Effector memory CD4-positive, alpha-beta T cell (primary cell): Measurements from ENCODE around the gene ZNF200.
"Not testable (repeated sequence)": the region's sequence is repeated elsewhere in the genome, so short reads cannot be mapped to it uniquely, and the experiment has no call there.

Experiments
- DNase-seq, 3 donors: peaks; one replicate each; pipeline ENCODE4 v3.0.0-alpha.2; 2020
- H3K27ac ChIP-seq: 2 replicates; pipeline ENCODE4 v1.7.0; 2013; ENCODE audit warnings: mild to moderate bottlenecking, low read length, moderate library complexity; ENCODE audit not compliant: insufficient read depth, poor library complexity, severe bottlenecking
- H3K27me3 ChIP-seq: replicated peaks from 2 replicates; pipeline ENCODE4 v1.7.0; 2013; ENCODE audit warnings: mild to moderate bottlenecking, low read length; ENCODE audit not compliant: insufficient read depth, control insufficient read depth, poor library complexity, severe bottlenecking
- H3K36me3 ChIP-seq: 2 replicates; pipeline ENCODE4 v1.7.0; 2013; ENCODE audit warnings: mild to moderate bottlenecking, low read length, moderate library complexity; ENCODE audit not compliant: control insufficient read depth, insufficient read depth
- H3K4me1 ChIP-seq: 2 replicates; pipeline ENCODE4 v1.7.0; 2013; ENCODE audit warnings: low read length, mild to moderate bottlenecking; ENCODE audit not compliant: control insufficient read depth, insufficient read depth, poor library complexity, severe bottlenecking
- H3K4me3 ChIP-seq: 2 replicates; pipeline ENCODE4 v1.7.0; 2013; ENCODE audit warnings: low read length, low read depth, mild to moderate bottlenecking; ENCODE audit not compliant: insufficient read depth, poor library complexity, severe bottlenecking
- H3K9me3 ChIP-seq: 2 replicates; pipeline ENCODE4 v1.7.0; 2013; ENCODE audit warnings: mild to moderate bottlenecking, low read length, moderate library complexity; ENCODE audit not compliant: control insufficient read depth

The ZNF200 gene

DNA sequence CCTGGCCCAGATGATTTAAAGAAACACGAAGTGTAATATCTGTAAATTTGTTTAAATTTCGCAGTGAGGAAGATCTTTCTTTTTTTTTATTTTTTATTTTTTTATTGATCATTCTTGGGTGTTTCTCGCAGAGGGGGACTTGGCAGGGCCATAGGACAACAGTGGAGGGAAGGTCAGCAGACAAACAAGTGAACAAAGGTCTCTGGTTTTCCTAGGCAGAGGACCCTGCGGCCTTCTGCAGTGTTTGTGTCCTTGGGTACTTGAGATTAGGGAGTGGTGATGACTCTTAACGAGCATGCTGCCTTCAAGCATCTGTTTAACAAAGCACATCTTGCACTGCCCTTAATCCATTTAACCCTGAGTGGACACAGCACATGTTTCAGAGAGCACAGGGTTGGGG is 35.8 kb upstream of the ZNF200 start:
- not testable (repeated sequence) for DNase-seq, H3K4me1 ChIP-seq, H3K27ac ChIP-seq, H3K4me3 ChIP-seq, H3K9me3 ChIP-seq, H3K27me3 ChIP-seq, H3K36me3 ChIP-seq

DNA sequence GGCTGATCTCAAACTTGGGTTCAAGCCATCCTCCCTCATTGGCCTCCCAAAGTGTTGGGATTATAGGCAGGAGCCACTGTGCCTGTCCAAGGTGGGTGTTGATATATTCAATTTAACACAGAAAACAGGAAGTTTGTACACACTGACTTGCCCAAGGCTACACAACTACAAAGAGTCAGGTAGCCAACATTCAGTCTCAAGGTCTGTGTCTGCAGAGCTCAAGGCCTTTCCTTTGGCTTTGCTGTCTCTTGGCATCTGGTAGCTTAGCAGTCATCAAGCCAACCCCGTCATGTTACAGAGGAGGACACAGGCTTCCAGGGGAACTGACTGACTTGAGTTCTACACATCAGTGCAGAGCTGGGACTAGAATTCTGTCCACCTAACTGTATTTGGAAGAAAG is 33.3 kb upstream of the ZNF200 start:
- Histone ChIP-seq H3K9me3 (no peaks in the 10 kb centered on the region), H3K4me3 (no peak overlapping the region), H3K36me3 (peaks cover 4% of the 10 kb centered on the region), H3K27ac (no peak overlapping the region), H3K4me1 (peaks cover 7% of the 10 kb centered on the region), H3K27me3 (no peaks in the 10 kb centered on the region)
- DNase-seq, result no peak

DNA sequence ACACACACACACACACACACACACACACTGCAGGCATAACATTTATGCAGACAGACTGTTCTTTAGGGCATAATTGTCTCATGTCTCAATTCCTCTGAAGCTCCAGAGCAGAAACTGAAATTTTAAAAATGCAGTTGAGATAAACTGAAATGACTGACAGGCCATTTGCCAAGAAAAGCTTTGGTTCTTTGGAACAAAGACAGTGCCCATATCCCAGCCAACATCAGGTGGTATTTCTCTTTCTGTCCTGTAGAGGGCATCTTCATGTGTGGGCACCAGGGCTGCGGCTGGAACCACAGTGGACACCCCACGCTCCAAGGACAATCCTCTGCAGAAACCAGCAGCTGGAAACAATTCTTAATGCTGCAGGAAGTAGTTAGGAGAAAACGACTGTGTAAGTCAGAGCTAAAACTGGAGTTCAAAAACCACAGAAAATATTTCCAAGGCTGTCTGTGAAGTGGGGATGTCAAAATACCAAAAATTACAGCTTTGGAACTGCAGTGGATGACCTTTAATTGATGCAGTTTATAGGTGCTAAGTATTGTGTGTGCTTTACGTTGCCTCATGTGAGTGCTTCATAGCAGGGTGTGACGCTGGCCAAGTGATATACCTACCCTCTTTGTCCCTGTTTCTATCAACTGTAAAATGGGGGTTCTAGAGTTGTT is 32.0 kb upstream of the ZNF200 start:
- Histone ChIP-seq H3K4me3 (no peak overlapping the region), H3K27me3 (no peaks in the 10 kb centered on the region), H3K4me1 (peaks cover 13% of the 10 kb centered on the region), H3K27ac (no peak overlapping the region), H3K9me3 (no peaks in the 10 kb centered on the region), H3K36me3 (peaks cover 4% of the 10 kb centered on the region)
- DNase-seq, result no peak

DNA sequence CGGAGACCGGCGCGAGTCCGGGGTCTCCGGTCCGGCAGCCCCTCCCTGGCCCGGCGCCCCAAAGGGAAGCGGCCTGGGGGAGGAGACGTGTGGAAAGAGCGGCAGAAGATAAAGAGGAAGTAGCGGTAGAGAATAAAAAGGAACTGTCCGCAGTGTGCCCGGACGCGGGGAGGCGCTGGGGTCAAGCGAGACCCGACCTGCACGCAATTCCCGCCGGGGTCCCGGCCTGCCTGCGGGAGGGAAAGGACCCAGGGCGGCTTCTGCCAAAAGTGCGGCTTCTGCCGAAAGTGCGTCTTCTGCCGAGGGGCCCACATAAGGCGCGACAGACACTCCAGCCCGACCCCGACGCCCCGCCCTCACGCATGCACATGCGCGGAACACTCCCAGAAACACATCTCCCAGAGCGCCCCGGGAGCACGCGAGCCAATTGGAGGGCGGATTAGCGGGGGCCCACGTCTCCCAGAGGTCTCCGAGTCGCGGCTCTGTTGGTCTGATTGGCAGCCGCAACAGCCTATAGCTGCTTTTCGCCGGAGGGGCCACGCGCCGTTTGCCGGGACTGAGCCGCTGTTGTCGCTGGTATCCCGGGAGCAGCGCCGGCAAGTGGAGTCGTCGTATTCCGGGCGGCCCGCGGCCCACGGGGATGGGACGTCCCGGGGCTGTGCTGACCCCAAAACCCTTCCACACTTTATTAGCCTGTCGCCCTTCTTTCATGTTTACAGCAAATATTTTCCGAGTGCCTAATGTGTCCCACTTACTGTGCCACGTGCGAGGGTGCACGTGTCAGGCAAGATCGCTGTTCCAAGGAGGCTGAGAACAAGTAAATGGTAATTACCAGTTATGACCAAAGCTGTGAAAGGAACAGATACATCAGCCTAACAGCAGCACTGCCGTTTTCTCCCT is 29.4 kb upstream of the ZNF200 start:
- DNase-seq, result peak; percentile 88 to 93 (median 91)
- H3K4me3 ChIP-seq, result peak overlapping the region; percentile 85
- H3K9me3 ChIP-seq, result no peaks in the 10 kb centered on the region
- peaks cover 13% of the 10 kb centered on the region for H3K4me1 ChIP-seq
- H3K27ac ChIP-seq, result peak overlapping the region; percentile 95
- H3K27me3 ChIP-seq, result no peaks in the 10 kb centered on the region
- peaks cover 4% of the 10 kb centered on the region for H3K36me3 ChIP-seq

DNA sequence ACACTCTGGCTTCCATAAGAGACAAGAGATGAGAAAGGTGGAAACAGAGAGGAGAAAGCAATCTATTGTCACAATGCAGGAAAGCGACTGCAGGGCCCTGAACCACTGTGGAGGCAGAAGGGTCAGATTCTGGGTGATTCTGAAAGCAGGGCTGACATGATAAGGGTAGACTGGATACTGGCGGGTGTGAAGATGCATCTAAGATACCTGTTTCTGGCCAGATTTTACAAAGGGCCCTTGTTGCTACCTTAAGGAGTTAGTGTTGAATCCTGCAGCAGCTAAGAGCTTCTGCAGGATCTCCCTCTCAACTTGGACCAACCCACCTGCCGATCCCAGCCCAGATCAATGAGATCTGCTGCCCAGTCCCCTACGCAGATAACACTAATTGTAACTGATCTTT is 27.6 kb upstream of the ZNF200 start:
- Histone ChIP-seq H3K27me3 (no peaks in the 10 kb centered on the region), H3K36me3 (peaks cover 4% of the 10 kb centered on the region), H3K4me3 (no peak overlapping the region), H3K4me1 (peaks cover 13% of the 10 kb centered on the region), H3K9me3 (no peaks in the 10 kb centered on the region), H3K27ac (no peak overlapping the region)
- DNase-seq, result no peak

DNA sequence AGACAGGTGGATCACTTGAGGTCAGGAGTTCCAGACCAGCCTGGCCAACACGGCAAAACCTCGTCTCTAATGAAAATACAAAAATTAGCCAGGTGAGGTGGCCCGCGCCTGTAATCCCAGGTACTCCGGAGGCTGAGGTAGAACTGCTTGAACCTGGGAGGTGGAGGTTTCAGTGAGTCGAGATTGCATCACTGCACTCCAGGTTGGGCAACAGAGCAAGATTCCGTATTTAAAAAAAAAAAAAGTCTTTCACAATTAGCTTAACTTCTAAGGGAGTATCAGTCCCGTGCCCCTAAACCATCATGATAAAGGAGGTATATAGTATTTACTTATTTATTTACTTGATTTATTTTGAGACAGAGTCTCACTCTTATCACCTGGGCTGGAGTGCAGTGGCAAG is 24.9 kb upstream of the ZNF200 start:
- Histone ChIP-seq H3K4me1 (peaks cover 11% of the 10 kb centered on the region), H3K9me3 (no peaks in the 10 kb centered on the region), H3K27ac (no peak overlapping the region), H3K36me3 (no peaks in the 10 kb centered on the region), H3K27me3 (no peaks in the 10 kb centered on the region), H3K4me3 (no peak overlapping the region)
- DNase-seq, result no peak

DNA sequence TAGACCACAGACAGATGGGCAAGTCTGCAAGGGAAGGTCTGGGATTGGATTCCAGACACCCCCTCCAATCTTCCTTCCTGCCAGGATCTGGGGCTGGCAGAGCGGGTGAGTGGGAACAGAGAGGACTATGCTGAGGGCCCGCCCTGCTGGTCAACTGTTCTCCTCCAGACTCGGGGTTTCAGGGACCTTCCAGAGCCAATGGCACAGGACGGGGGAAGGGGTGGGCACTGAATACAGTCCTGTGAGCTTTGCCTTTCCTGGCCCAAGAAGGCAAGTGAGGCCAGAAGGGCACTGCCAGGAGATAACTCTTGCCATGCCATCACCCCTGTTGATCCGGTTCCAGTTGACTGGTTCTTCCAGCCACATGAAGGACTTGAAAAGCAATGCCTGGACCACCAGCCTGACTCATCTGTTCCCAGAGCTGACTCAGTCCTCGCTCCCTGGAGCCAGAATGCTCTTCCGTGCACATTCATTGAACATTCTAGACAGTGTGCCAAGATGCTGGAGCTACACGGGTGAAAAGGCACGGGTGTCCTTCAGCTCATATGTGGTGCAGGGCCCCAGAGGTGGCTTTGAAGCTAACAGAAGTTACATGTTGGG is 22.0 kb upstream of the ZNF200 start:
- Histone ChIP-seq H3K9me3 (no peaks in the 10 kb centered on the region), H3K27me3 (no peaks in the 10 kb centered on the region), H3K27ac (no peak overlapping the region), H3K36me3 (no peaks in the 10 kb centered on the region), H3K4me1 (no peaks in the 10 kb centered on the region), H3K4me3 (no peak overlapping the region)
- DNase-seq, result no peak

DNA sequence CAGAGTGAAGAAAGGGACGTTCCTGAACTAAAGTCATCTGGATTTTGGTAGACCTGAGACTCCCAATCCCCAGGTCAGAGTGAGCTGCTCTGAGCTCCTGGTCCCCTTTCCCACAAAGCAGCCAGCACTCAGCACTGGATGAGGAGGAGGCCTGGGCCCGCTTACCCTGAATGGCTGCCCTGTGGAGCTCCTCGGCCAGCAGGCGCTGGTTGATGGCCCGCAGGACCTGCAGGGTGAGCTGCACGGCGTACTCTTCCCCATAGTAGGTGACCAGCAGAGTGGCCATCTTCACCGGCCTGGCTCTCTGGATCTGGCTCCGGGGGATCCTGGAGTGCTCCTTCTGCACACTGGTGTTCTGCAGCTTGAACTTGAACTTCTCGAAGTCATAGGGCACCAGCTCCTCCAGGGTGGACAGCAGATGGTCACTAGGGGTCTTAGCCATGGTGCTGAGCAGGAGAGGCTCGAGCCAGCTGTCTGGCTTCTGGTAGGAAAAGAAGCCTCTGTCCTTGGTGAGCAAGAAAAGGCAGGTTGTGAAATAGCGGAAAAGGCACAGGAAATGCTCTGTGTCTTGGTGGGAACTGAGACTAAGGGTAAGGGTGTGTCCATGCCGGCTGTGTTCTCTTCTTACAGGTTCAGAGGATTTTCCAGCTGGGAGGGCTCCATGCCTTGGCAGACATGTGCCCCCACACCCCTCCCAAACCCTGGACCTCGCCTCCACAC is 21.3 kb upstream of the ZNF200 start, which contains the start of gene MEFV:
TSS of gene MEFV (minus strand) at position 488 of the 720 bp plus-strand sequence. CDS start at position 442, 46 bp downstream.
- H3K27ac ChIP-seq, result no peak within 1 kb of the TSS
- no peaks in the 10 kb centered on the region for H3K27me3 ChIP-seq
- H3K4me1 ChIP-seq, result no peaks in the 10 kb centered on the region
- no peak for DNase-seq
- no peaks in the 10 kb centered on the region for H3K9me3 ChIP-seq
- H3K4me3 ChIP-seq, result no peak within 1 kb of the TSS
- H3K36me3 ChIP-seq, result no peaks in the 10 kb centered on the region

DNA sequence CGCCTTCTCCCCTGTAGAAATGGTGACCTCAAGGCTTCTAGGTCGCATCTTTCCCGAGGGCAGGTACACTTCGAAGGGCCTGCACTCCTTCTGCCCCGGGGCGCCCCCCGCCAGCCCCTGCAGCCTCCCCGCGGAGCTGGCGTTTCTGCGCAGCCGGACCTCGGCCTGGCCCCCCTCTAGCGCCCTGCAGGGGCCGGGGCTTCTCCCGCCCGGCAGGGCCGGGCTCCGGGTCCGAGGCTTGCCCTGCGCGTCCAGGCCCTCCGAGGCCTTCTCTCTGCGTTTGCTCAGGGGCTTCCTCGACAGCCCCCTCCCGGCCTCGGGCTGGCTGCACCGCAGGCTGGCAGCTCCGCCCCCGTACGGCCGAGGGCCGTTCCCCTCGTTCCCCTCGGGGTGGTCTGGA is 19.4 kb upstream of the ZNF200 start:
- Histone ChIP-seq H3K4me1 (no peaks in the 10 kb centered on the region), H3K27me3 (no peaks in the 10 kb centered on the region), H3K4me3 (no peak overlapping the region), H3K9me3 (no peaks in the 10 kb centered on the region), H3K27ac (no peak overlapping the region), H3K36me3 (no peaks in the 10 kb centered on the region)
- DNase-seq, result no peak
